DMS79 (cell line): ENCODE data around the gene ERAL1.
"Not testable (repeated sequence)": the region's sequence is repeated elsewhere in the genome, so short reads cannot be mapped to it uniquely, and the experiment has no call there.

ENCODE experiments used
- DNase-seq: peaks from one replicate; lab custom pipeline; 2025; lab: John Stamatoyannopoulos, UW

ERAL1 gene

DNA sequence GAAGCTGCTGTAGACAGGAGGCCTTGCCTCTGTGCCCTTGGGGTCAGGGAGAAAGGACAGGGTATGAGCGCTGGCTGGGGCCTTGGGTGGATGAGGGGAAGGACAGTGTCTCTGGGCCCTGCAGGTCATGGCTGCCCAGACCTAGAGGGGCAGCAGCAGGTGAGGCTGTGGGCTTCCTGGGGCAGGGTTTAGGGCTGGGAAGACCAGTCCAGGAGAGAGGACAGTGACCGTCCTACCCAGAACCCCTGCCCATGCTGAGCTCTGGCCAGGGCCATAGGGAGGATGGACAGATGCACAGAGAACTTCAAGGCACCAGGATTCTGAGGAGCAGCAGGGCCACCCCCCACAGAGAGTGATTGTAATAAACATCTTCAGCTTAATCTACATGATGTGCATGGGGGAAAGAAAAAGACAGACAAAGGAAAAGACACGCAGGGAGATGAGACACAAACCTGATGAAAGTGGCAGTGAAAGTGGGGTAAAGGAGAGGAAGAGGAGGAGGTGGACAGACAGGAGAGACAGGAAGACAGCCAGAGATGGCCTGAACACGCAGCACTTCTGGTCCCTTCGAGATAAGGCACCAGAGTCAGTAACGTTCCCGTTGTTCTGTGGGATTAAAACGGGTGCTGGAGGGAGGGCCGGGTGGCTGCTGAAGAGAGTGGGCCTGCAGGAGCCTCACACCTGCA, 25.2 kb downstream of the ERAL1 start:
- no peak for DNase-seq

DNA sequence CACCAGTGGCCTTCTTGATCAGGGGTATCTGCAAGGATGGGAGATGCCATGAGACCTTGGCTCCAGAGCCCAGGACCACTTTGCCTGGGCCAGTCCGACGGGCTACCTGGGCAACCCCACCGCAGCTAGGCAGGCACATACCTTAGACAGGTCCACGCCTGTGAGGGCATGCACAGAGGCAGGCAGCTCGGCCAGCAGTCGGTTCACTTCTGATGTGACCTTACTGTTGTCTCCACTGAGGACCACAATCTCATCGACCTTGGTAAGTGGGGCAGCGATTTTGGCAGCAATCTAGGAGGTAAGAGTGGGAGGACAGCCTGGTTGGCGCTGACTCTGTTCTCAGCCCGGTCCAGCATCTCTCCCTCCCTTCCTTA, 25.7 kb downstream of the ERAL1 start:
- no peak for DNase-seq

DNA sequence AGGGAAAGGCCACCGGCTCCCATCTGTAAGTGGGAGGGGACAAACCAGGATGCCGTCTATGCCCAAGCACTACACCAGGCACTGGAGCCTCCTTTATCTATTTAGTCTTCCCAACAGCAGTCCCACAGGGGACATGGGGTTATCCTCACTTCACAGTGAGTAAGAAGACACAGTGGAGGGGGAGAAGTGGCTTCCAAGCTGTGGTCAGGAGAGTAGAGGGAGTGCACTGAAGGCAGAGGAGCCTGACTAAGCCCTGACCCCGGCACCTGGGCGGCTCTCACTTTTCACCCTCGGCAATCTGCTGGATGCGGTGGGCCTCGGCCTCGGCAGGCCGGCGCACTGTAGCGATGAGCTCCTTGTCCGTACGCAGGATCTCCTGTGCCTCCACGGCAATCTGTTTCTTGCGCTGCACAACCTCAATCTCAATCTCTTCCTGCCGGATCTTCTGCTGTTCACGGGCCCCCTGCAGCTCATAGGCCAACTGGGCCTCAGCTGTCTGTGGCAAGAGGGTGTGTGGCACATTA, 26.8 kb downstream of the ERAL1 start:
- no peak for DNase-seq

DNA sequence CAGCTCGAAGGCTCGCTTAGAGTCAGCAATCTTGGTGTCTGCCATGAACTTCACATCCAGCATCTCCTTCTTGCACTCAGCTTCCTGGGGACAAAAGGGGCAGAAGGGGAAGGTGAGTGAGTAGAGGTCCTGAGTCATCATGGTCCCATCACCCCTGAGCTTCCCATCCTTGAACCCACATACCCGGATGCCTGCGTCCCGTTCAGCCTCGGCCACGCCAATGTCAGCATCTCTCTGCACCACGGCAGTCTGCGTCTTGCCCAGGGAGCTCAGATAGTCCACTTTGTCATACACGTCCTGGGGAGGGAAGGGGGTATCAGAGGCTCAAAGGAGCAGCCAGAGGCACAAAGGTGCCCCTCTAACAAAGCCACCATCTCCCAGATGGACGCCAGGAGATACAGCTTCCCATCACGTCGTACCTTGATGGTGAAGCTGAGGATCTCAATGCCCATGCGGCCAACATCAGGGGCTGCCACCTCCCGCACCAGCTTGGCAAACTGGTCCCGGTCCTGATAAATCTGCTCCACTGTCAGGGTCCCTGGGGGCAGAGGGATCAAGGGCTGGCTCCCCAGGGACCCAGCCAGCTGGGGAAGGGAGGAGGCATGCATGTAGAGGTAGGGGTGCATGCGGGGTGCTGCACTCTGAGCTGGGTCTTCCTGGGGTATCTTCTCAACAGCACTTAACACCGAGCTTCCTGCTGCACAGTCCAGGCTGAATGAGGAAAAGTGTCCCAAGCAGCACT, 27.5 kb downstream of the ERAL1 start:
- DNase-seq, result no peak

DNA sequence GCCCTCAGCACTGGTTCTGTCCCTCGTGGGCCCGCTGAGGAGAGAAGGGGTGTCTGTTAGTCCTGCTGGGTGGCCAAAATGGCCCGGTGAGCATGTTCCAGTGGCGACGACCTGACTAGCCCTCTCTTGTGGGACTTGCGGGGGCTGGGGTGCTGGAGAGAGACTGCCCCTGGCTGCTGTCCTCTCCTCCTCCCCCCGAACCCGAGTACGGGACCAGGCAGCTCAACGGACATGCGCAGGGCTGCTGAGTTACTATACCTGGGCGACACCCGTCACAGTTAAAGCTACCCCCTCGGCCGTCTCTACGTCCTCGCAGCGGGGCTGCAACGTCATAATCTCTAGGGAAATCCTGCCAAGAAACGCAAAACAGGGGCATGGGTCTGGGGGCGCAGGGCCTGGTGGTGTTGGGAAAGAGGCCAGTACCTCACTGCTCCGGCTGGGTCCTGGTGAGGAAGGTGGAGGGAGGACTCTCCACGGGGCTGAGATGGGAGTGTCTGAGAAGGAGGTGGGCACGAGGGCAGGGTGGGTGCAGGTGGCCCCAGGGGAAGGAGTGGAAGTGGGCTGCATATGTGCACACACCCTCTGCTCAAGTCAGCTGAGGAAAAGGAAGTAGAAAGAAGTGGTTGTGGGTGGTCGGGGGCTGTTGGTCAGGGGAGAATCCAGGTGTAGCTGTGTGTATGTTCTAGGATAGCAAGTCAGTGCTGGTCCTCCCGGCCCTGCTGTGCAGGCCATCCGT, 29.3 kb downstream of the ERAL1 start:
- DNase-seq, result no peak

DNA sequence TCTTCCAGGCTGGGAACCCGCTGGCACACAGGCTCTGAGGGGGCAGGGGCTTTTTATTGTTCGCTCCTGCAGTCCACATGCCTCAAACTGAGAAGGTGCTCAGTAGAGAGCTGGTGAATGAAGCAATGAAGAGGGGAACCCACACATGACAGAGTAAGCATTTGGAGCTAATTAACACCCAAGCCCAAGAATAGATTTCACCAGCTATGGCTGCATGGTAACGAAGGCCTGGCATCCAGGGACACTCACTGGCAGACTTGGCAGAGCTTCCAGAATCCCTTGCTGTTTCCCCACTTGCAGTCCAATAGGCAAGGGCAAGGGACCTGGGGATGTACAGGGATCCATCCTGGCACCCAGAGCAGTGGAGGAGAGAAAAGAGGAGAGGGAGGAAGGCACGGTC, 30.5 kb downstream of the ERAL1 start:
- no peak for DNase-seq

DNA sequence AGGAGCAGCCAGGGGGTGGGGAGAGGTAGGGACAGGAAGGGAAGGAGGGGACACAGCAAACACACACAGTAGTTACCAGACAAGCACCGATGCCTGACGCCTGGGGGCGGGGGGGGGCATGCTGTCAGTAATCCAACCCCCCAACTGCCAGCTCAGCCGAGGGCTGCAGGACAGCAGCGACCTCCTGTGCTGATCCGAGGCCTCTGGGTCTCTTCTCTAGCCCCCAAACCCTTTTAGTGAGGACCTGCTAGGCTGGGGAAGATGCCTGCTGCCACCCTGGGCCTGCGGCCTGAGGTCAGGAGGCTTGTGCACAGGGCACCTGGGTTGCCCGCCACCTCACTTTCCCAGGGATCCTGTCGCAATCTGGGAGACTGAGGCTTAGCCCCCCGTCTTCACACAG, 31.1 kb downstream of the ERAL1 start:
- no peak for DNase-seq

DNA sequence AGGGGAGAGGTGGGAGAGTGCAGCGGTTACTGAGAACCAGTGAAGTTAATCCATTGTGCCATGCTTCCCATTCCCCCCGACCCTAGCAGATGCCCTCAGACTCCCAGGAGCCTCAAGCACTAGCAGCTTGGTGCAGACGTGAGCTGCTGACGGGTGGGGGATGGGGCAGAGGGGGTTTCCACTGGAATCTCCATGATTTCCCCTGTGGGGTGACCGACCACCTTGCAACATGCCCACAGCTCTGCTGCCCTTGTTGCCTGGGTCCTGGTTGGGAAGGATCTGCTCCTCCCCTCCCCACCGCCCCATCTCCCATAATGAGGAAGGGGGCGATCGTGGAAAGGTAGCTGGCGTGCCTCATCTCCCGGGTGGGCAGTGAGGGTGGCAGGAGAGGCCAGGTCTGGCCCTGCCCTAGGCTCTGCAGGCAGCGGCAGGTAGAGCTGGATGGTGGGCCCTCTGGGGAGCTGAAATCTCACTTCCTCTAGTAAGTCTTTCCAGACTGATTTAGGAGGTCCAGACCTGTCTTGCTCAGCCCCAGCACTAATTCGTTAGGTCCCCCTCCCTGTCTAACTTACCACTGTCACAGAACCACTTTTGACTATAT, 33.2 kb downstream of the ERAL1 start:
- DNase-seq, result no peak

DNA sequence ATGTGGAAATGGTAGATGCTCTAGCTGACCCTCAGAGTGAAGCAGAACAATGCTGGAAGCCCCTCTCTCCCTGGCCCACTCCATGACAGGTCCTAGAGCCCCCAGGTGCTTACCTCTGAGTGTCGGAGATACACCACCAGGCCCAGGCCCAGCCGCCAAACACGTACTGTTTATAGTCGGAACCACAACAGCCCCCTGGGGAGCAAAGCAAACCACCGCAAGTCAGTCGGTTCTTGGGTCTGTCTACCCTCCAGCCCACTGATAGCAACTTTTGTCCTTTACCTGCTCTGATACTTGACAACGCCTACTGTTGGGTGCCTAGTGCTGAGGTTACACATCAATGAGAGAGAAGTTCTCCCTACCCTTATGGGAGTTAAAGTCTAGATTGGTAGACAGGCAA, 34.0 kb downstream of the ERAL1 start:
- no peak for DNase-seq

DNA sequence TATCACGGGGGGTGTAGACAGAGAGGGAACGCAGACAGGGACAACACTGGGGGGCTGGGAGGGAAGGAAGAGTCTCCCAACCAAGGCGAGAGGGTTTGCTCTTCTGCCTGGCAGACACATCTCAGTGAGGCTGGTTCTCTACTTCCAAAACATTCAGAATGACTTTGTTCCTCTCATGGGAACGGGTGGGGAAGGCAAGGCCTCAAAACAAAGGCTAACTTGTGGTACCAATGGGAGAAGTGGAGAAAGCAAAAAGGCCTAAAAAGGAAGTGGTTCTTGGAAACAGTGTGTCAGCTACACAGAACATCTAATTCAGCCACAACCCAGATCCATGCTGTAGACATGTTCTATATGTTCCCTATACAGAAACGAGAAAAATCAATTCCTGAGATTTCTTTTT, 35.2 kb downstream of the ERAL1 start:
- no peak for DNase-seq

DNA sequence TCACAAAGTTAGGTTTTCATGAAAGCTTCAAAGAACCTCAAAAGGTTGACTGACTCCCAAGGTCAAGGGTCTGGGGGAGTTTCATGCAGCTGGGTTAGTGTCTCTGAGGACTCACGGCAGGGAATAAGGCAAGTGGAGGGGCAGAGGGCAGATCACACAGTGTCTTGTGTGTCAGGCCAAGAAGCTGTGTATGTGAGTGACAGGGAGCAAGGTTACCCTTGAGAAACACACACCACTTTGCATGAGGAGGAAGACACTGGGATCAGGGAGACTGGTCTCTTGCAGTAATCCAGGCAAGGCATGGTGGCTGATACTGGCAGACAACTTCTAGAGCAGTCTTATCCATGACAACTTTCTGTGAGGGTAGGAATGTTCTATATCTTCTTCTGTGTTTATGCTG, 36.4 kb downstream of the ERAL1 start:
- no peak for DNase-seq

DNA sequence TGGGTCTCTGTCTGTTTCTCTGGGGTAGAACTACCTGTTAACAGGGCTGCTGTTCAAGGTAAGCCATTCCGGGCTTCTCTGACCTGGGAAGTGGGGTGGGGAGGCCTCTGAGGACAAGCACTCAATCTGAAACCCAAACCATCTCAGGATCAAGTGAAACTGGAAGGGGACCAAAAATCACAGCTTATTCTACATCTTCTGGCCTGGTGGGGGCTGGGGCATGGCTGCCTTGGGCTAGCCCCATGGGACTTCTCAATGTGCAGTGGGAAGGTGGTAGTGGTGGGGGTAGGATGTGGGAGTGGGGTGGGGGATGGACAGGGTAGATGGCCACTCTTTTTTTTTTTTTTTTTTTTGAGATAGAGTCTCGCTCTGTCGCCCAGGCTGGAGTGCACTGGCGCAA, 37.2 kb downstream of the ERAL1 start:
- no peak for DNase-seq

DNA sequence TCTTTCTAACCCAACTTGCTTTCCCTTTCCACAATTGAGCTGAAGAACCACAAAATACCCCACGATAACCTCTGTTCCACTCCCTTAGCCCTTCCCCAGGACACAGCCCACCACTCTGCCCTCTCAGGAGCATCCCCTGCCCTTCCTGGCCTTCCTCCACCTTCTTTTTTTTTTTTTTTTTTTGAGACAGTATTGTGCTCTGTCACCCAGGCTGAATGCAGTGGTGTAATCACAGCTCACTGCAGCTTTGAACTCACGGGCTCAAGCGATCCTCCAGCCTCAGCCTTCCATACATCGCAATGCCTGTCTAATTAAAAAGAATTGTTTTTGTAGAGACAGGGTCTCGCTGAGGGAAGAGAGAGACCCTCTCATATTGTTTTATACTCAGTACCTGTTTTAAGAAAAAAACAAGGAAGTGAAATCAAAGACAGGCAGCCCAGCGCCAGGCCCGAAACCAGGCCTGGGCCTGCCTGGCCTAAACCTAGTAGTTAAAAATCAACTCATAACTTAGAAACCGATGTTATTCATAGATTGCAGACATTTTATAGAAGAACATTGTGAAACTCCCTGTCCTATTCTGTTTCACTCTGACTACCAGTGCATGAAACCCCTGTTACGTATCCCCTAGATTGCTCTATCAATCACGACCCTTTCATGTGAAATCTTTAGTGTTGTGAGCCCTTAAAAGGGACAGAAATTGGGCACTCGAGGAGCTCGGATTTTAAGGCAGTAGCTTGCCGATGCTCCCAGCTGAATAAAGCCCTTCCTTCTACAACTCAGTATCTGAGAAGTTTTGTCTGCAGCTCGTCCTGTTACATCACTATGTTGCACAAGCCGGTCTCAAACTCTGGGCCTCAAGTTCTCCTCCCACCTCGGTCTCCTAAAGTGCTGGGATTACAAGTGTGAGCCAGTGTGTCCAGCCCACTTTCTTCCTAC, 38.7 kb downstream of the ERAL1 start:
- not testable (repeated sequence) for DNase-seq

DNA sequence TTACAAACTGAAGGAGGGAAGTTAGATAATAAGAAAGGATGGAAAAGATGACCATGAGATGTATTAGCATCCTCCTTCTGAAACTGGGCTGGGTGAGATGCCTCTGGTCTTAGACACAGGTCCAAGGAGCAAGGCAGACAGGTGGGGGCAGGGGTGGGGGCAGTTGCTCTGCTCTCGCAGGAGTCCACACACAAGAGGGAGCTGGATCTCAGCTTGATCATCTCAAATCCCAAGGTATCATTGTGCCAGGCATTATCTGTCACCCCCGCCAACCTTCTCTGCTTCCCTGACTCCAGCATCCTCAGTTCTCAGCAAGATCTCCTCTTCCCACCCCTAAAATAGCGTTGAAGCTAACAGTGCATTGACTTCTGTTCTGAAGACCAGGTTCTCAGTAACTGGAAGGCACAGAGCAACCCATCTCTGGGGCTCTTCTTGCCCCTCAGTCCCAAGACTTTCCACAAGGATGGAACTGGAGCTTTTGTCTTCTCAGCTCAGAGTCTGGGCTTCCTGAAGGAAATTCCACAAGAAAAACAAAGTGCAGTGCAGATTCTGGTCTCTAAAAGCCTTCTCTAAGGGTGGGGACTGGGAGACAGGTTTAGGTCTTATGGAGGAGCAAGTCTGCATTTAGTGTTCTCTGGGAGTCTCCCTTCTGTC, 41.1 kb downstream of the ERAL1 start:
- no peak for DNase-seq

DNA sequence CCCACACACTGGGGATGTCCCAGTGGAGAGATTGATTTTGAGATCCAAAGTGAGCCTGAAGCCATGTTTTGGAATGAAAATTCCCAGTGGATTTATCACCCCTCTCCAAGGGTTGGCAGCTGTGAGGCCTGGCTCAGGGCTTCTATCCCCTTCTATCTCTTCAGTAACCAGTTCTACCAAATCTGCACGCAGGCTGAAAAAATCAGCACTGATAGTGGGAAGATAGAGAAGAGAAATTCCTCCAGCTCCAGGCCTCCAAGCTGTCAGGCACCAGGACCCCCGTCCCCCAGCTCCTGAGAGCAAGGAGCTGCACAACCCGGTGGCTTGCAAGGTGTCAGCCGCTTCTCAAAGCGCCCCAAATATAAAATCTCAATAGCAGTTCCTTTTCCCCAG, 41.7 kb downstream of the ERAL1 start:
- DNase-seq, result no peak

DNA sequence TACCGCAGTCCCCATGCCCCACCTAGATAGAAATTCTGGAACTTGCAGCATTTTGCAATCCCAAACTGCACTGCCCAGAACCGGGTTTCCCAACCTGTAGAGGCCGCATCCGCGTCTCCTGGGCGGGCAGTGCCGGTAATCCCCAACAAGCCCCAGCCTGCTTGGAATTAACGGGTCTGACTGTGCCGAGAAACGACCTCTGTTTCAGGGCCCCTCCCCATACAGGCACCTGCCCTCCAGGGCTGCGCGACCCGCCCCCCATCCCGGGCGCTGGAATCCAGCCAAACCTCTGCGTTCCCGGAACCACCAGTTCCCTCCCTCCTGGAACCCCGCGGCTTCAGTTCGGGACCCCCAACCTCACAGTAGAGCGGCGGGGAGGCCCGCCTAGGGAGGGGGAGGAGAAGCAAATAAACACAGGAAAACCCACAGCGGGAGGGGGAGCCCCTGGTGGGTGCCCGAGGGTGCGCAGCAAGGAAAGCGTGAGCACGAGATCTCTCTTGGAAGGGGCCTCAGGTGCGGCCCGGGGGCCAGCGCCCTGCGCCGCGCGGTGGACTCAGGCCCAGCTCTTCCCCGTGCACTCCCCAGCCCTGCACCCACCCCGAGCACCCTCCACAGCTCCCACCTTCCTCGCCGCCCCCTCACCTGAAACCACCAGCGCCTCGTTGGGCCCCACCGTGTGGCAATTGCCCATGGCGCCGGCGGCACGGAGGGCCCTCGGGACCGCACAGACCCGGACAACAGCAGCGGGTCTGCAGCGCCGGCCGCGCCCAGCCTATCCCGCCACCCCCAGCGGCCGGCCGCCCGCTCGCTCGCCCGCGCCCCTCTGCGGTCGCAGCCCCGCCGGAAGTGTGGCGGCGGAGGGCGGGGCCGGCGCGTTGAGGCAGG, 42.3 kb downstream of the ERAL1 start, which contains the start of gene FLOT2:
TSS of gene FLOT2 (minus strand) at position 850 of the 885 bp plus-strand sequence. CDS start at position 691, 159 bp downstream.
- peak; percentile 23 for DNase-seq

DNA sequence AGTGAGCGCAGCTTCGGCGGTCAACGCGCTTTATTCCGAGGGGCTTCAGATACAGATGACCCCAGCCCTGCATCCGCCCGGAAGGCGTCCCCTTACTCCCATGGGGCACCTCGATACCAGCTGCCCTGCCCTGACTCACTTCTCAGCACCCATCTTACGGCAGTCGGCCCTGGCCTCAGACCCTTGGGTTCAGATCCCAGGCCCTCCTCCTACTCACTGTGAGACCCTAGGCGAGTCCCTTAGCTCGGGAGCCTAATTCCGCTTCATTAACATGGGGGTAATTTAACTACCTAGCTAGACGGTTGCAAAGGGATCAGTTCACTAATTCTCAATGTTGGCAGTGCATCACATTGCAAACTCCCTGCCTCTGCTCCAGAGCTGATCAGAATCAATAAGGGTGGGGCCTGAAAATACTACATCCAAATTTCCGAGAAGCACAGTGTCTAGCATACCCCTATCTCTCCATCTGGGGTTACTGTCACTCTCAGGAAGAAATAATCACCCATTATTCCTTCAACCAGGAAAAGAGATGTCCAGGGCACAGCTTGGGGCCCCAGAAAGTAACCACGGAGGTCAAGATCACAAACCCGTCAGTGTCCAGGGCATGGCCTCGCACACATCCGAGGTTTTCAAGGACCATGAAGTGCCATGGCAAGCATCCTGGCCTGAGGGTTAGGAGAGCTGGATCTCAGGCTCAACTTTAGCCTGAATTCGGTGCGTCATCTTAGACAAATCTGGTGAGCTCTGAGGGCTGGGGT, 43.1 kb downstream of the ERAL1 start:
- no peak for DNase-seq

DNA sequence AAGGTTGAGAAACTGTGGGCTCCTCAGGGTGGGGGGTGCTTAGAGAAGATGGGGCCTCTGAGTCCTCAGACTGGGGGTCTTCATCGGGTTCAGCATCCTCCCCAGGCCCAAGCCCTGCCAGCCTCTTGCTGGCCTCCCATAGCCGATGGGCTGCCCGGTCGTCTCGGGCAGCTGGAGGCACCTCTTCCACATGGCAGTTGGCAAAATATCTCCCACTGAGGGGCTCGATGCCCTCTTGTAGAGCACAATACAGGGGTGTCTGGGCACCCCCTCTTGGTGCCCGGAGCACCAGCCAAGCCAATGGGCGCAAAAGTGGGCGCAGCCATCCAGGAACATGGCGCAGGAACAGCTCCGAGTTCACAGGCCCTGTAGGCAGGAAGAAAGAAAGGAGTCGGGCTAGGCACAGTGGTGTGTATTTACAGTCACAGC, 43.7 kb downstream of the ERAL1 start:
- DNase-seq, result no peak
